GM23338 (cell line): ENCODE results near the gene PRKAG1. TPM values are rescaled to one million over a fixed set of nuclear protein-coding genes. Genes with fewer than 3 reads are reported as not detected.

Source experiments
- ATAC-seq: fragments of 200-7000 bp; cut with Tn5 transposase; 3 replicates; pipeline ENCODE4 v1.9.1; 2020
- DNase-seq: peaks from one replicate; pipeline ENCODE4 v3.0.0-alpha.2; 2015; ENCODE audit warnings: low spot score
- H2AFZ ChIP-seq: fragments of 200-600 bp; sonication (generic); 2 replicates; pipeline ENCODE4 v1.8.0; 2016; ENCODE audit warnings: antibody characterized with exemption, mild to moderate bottlenecking, moderate library complexity
- H3F3A ChIP-seq: fragments of 200-600 bp; sonication (generic); replicated peaks from 2 replicates; pipeline ENCODE4 v1.8.0; 2017; ENCODE audit warnings: antibody characterized with exemption, mixed run types, low read depth
- H3K27ac ChIP-seq: fragments of 200-600 bp; sonication (generic); 2 replicates; pipeline ENCODE4 v1.6.1; 2016; ENCODE audit warnings: low read depth
- H3K27me3 ChIP-seq: fragments of 200-600 bp; sonication (generic); 2 replicates; pipeline ENCODE4 v1.8.0; 2016; ENCODE audit warnings: mild to moderate bottlenecking, mixed run types, moderate library complexity; ENCODE audit not compliant: insufficient read depth
- H3K36me3 ChIP-seq: fragments of 200-600 bp; sonication (generic); 2 replicates; pipeline ENCODE4 v1.8.0; 2016; ENCODE audit warnings: mild to moderate bottlenecking; ENCODE audit not compliant: insufficient read depth
- H3K4me1 ChIP-seq: fragments of 200-600 bp; sonication (generic); 2 replicates; pipeline ENCODE4 v1.8.0; 2016; ENCODE audit warnings: mild to moderate bottlenecking, moderate library complexity; ENCODE audit not compliant: insufficient read depth
- H3K4me2 ChIP-seq: fragments of 200-600 bp; sonication (generic); 2 replicates; pipeline ENCODE4 v1.7.1; 2017; ENCODE audit warnings: mixed run types
- H3K4me3 ChIP-seq: fragments of 200-600 bp; sonication (generic); 2 replicates; pipeline ENCODE4 v1.6.1; 2016; ENCODE audit warnings: mixed run types
- H3K79me2 ChIP-seq: fragments of 200-600 bp; sonication (generic); replicated peaks from 2 replicates; pipeline ENCODE4 v1.8.0; 2017; ENCODE audit warnings: mild to moderate bottlenecking; ENCODE audit not compliant: insufficient read depth
- H3K9me2 ChIP-seq: fragments of 200-600 bp; sonication (generic); 2 replicates; pipeline ENCODE4 v1.8.0; 2017; ENCODE audit not compliant: insufficient read depth
- H4K20me1 ChIP-seq: fragments of 200-600 bp; sonication (generic); replicated peaks from 2 replicates; pipeline ENCODE4 v1.8.0; 2017; ENCODE audit warnings: mild to moderate bottlenecking; ENCODE audit not compliant: insufficient read depth
- H3K27ac Mint-ChIP-seq: 2 replicates; pipeline ENCODE4 v1.8.0; 2020; ENCODE audit warnings: inconsistent platforms, mild to moderate bottlenecking, moderate library complexity, mixed read lengths
- H3K27me3 Mint-ChIP-seq: 3 replicates; pipeline ENCODE4 v1.8.0; 2022; ENCODE audit warnings: low read depth, mild to moderate bottlenecking, moderate library complexity, mixed read lengths, inconsistent platforms; ENCODE audit not compliant: insufficient read depth, poor library complexity
- H3K36me3 Mint-ChIP-seq: 3 replicates; pipeline ENCODE4 v1.8.0; 2021; ENCODE audit warnings: low read depth, mild to moderate bottlenecking, inconsistent platforms, moderate library complexity, mixed read lengths
- H3K4me1 Mint-ChIP-seq: 3 replicates; pipeline ENCODE4 v1.8.0; 2020; ENCODE audit warnings: mild to moderate bottlenecking, inconsistent platforms, mixed read lengths
- H3K4me3 Mint-ChIP-seq: 3 replicates; pipeline ENCODE4 v1.8.0; 2021; ENCODE audit warnings: moderate library complexity, mild to moderate bottlenecking, inconsistent platforms, mixed read lengths
- H3K9me3 Mint-ChIP-seq: 3 replicates; pipeline ENCODE4 v1.8.0; 2020; ENCODE audit warnings: moderate library complexity, mild to moderate bottlenecking, inconsistent platforms, mixed read lengths
- EZH2 ChIP-seq: fragments of 200-600 bp; sonication (generic); IDR thresholded peaks from one replicate; pipeline ENCODE4 v1.8.0; 2017; ENCODE audit warnings: antibody characterized with exemption, mild to moderate bottlenecking, low read depth; ENCODE audit not compliant: unreplicated experiment
- POLR2AphosphoS5 ChIP-seq: IDR thresholded peaks from 2 replicates; pipeline ENCODE4 v1.6.1; 2016; ENCODE audit warnings: antibody characterized with exemption, low read depth
- polyA plus RNA-seq: library from polyadenylated mRNA; unstranded; fragments of >200 nt; fragmentation: Nextera tagmentation; extraction: Ambion mirVana; gene quantifications from 2 replicates; pipeline ENCODE4 v1.2.1, GENCODE V29; 2016
- total RNA-seq: library from RNA; depleted of rRNA; stranded (reverse); fragments of >200 nt; shearing (Covaris generic); gene quantifications from 2 replicates; pipeline ENCODE4 v1.2.3, GENCODE V29; 2014
- TF ChIP-seq, protein P1 (sequence below): fragments of 250-450 bp; sonication (Bioruptor Pico); IDR thresholded peaks from 2 replicates; pipeline ENCODE4 v1.5.0; 2020; ENCODE audit warnings: mild to moderate bottlenecking, moderate library complexity
- TF ChIP-seq, protein P2 (sequence below), 2 experiments: fragments of 200-600 bp in 1 of 2; sonication (generic) in 1 of 2; conservative IDR thresholded peaks; 2 replicates each; pipeline versions ENCODE4 v1.5.1 to v1.6.1; 2016 to 2017; ENCODE audit warnings: antibody characterized with exemption in 2 of 2, low read depth in 2 of 2, mild to moderate bottlenecking in 2 of 2, moderate library complexity in 1 of 2

Gene PRKAG1
- total and polyA plus RNA-seq, 2 experiments from 2014 or later = 19.9 to 35.4 TPM

DNA sequence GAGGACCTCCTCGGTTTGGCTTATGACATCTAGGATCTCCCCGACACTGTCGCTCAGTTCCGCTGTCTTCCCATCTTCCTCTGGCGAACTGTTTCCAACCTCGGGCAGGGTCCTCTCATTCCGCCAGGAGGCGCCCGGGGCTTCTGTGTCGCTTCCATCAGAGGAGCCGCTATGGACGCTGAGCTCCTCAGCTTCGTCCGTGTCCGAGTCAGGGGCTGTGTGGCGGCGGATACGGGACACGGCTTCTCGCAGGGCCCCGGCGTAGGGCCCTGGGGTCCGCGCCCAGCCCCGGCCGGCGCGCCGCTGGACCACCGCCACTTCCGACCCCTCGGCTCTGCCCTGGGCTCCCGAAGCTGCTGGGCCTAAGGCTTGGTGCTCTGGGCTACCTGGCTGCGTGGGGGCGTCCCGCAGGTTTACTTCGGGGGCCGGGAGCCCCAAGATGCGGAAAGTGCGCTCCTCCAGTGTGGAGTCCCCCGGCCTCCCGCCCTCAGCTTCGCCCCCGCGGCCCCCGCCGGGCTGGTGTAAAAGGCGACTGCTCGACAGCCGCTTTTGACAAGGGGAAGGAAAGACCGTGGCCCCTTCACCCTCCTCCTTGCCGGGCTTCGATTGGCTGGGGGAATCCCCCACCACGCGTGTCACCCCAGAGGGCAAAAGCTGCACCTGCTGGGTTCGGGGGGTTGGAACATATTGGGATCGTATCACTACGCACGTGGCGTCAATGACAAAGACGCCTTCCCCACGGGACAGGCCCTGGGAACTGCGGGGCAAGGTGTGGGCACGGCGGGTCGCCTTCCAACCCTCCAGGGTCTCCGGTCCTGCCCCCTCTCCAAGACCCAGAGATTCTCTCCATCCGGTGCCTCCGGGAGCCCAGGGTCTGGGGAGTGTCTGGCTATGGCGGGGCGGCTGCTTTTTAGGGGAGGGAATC lies 21.5 kb downstream of the PRKAG1 start (continued):
- TF ChIP-seq, protein P1, sequence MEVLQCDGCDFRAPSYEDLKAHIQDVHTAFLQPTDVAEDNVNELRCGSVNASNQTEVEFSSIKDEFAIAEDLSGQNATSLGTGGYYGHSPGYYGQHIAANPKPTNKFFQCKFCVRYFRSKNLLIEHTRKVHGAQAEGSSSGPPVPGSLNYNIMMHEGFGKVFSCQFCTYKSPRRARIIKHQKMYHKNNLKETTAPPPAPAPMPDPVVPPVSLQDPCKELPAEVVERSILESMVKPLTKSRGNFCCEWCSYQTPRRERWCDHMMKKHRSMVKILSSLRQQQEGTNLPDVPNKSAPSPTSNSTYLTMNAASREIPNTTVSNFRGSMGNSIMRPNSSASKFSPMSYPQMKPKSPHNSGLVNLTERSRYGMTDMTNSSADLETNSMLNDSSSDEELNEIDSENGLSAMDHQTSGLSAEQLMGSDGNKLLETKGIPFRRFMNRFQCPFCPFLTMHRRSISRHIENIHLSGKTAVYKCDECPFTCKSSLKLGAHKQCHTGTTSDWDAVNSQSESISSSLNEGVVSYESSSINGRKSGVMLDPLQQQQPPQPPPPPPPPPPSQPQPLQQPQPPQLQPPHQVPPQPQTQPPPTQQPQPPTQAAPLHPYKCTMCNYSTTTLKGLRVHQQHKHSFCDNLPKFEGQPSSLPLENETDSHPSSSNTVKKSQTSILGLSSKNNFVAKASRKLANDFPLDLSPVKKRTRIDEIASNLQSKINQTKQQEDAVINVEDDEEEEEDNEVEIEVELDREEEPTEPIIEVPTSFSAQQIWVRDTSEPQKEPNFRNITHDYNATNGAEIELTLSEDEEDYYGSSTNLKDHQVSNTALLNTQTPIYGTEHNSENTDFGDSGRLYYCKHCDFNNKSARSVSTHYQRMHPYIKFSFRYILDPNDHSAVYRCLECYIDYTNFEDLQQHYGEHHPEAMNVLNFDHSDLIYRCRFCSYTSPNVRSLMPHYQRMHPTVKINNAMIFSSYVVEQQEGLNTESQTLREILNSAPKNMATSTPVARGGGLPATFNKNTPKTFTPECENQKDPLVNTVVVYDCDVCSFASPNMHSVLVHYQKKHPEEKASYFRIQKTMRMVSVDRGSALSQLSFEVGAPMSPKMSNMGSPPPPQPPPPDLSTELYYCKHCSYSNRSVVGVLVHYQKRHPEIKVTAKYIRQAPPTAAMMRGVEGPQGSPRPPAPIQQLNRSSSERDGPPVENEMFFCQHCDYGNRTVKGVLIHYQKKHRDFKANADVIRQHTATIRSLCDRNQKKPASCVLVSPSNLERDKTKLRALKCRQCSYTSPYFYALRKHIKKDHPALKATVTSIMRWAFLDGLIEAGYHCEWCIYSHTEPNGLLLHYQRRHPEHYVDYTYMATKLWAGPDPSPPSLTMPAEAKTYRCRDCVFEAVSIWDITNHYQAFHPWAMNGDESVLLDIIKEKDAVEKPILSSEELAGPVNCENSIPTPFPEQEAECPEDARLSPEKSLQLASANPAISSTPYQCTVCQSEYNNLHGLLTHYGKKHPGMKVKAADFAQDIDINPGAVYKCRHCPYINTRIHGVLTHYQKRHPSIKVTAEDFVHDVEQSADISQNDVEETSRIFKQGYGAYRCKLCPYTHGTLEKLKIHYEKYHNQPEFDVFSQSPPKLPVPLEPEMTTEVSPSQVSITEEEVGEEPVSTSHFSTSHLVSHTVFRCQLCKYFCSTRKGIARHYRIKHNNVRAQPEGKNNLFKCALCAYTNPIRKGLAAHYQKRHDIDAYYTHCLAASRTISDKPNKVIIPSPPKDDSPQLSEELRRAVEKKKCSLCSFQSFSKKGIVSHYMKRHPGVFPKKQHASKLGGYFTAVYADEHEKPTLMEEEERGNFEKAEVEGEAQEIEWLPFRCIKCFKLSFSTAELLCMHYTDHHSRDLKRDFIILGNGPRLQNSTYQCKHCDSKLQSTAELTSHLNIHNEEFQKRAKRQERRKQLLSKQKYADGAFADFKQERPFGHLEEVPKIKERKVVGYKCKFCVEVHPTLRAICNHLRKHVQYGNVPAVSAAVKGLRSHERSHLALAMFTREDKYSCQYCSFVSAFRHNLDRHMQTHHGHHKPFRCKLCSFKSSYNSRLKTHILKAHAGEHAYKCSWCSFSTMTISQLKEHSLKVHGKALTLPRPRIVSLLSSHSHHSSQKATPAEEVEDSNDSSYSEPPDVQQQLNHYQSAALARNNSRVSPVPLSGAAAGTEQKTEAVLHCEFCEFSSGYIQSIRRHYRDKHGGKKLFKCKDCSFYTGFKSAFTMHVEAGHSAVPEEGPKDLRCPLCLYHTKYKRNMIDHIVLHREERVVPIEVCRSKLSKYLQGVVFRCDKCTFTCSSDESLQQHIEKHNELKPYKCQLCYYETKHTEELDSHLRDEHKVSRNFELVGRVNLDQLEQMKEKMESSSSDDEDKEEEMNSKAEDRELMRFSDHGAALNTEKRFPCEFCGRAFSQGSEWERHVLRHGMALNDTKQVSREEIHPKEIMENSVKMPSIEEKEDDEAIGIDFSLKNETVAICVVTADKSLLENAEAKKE (CRISPR knock-in tag) = no peak

DNA sequence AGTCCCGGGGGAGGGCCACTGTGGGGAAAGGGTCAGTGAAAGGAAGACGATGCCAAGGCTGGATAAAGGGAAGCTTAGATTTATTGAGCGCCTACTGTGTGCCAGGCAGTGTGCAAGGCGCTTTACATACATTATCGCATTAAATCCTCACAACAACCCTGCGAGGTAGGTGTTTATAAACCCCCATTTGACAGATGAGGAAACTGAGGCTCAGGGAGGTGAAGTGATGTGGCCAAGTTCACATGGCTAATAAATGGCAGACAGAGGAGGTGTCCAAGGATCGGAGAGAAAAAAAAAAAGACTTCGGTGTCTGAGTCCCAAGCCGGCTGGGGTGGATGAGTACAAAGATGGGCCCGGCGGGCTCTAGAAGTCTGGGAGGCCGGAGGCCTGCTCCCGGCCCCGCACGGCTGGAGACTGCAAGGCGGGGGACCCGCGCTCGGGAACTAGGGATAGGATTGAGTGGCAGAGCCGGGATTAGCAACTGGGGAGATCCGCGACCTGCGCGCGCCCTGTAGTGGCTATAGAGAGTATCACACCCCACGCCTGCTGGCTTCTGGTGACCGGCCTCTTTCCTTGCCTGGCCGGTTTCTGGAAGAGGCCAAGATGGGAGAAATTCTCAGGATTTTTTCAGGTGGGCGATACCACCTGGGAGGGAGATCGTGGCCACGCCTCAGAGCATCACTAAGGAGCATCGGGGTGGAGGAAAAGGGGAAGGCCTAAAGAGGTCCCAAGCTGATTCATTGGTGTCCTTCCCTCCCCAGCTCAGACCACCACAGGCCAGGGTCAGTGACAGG lies 23.3 kb downstream of the PRKAG1 start:
- Histone ChIP-seq H3K4me1 (peaks cover 15% of the 10 kb centered on the region; the same call in 1 of the 2 replicates), H3K36me3 (no peaks in the 10 kb centered on the region), H3K79me2 (no peaks in the 10 kb centered on the region), H4K20me1 (0 out of 2 replicates have a peak, but pooled peaks cover 4% of the 10 kb centered on the region), H2AFZ (no peak overlapping the region; the same call in 1 of the 2 replicates), H3K27ac (no peak overlapping the region), H3F3A (peaks cover 18% of the 10 kb centered on the region; the same call in 1 of the 2 replicates), H3K4me2 (peak overlapping the region; percentile 54), H3K4me3 (peak overlapping the region; percentile 44; the same call in 1 of the 2 replicates), H3K27me3 (peaks cover 91% of the 10 kb centered on the region), H3K9me2 (no peaks in the 10 kb centered on the region)
- H3K27me3 Mint-ChIP-seq = peaks cover 62% of the 10 kb centered on the region
- H3K27ac Mint-ChIP-seq = no peak overlapping the region
- ATAC-seq (peak; percentile 51), DNase-seq (peak; percentile 97)
- H3K4me1 Mint-ChIP-seq = peaks cover 29% of the 10 kb centered on the region
- no peaks in the 10 kb centered on the region; the same call in 2 of the 3 replicates for H3K36me3 Mint-ChIP-seq
- TF ChIP-seq, protein P2, sequence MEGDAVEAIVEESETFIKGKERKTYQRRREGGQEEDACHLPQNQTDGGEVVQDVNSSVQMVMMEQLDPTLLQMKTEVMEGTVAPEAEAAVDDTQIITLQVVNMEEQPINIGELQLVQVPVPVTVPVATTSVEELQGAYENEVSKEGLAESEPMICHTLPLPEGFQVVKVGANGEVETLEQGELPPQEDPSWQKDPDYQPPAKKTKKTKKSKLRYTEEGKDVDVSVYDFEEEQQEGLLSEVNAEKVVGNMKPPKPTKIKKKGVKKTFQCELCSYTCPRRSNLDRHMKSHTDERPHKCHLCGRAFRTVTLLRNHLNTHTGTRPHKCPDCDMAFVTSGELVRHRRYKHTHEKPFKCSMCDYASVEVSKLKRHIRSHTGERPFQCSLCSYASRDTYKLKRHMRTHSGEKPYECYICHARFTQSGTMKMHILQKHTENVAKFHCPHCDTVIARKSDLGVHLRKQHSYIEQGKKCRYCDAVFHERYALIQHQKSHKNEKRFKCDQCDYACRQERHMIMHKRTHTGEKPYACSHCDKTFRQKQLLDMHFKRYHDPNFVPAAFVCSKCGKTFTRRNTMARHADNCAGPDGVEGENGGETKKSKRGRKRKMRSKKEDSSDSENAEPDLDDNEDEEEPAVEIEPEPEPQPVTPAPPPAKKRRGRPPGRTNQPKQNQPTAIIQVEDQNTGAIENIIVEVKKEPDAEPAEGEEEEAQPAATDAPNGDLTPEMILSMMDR (conservative IDR thresholded peaks at IDR 0.05; ENCODE audit: low read depth in 2 of 2) = peak; percentile 62 to 79
- TF ChIP-seq EZH2 = peak; percentile 82
- TF ChIP-seq POLR2AphosphoS5 = no peak
- H3K4me3 Mint-ChIP-seq = peak overlapping the region; percentile 28; the same call in 1 of the 3 replicates
- no peaks in the 10 kb centered on the region for H3K9me3 Mint-ChIP-seq
